K562 (cell line): ENCODE measurements around the gene GNAS-AS1. TPM values are rescaled to one million over a fixed set of nuclear protein-coding genes. Genes with fewer than 3 reads are reported as not detected.

ENCODE experiments used
- ATAC-seq: fragments of 200-7000 bp; cut with Tn5 transposase; 3 replicates; pipeline ENCODE4 v1.9.1; 2020; ENCODE audit warnings: moderate library complexity
- BruUV-seq: library from RNA; stranded (reverse); fragments of 400-500 nt; replicated peaks from 2 replicates; lab custom pipeline; 2021; lab: Mats Ljungman, UMichigan
- CTCF ChIA-PET: fragments of 300-600 bp; formaldehyde crosslinking; extraction: SDS; loops from one replicate; lab custom pipeline; 2021; ENCODE audit warnings: low intra/inter-chr PET ratio; lab: Yijun Ruan, JAX
- POLR2A ChIA-PET: fragments of 300-600, 350-650 bp; sonication (Branson Sonifier 250); formaldehyde crosslinking; extraction: SDS; loops from one replicate; lab custom pipeline; 2021; ENCODE audit warnings: antibody characterized with exemption, inconsistent platforms; lab: Yijun Ruan, JAX
- DNase-seq, 4 experiments: peaks; one replicate each; pipeline versions ENCODE4 v3.0.0 to v3.0.0-alpha.2; 2011 to 2018; ENCODE audit warnings: low spot score in 3 of 4, mixed read lengths in 3 of 4; ENCODE audit errors: extremely low read depth in 1 of 4
- FAIRE-seq: peaks from 2 replicates; lab custom pipeline; 2011; peaks lifted over from hg19 to GRCh38; lab: Jason Lieb, UNC
- H2AFZ ChIP-seq: 2 replicates; pipeline ENCODE4 v1.6.0; 2011; ENCODE audit warnings: low read depth, low read length, control low read depth, inconsistent platforms
- H3K27ac ChIP-seq: fragments of 200-600 bp; 3 replicates; pipeline ENCODE4 v1.8.0; 2011; ENCODE audit warnings: low read depth, mild to moderate bottlenecking, control low read depth, inconsistent platforms, low read length, moderate library complexity, mixed read lengths; ENCODE audit errors: extremely low read depth
- H3K27me3 ChIP-seq, 2 experiments: fragments of 300-600 bp in 1 of 2; 2 replicates in 1 of 2; 3 replicates in 1 of 2; pipeline versions ENCODE4 v1.6.0 to v1.8.0; 2011; ENCODE audit warnings: inconsistent platforms in 2 of 2, low read length in 2 of 2, mild to moderate bottlenecking in 1 of 2, mixed read lengths in 1 of 2, moderate library complexity in 1 of 2; ENCODE audit not compliant: control insufficient read depth in 2 of 2, insufficient read depth in 2 of 2
- H3K36me3 ChIP-seq: fragments of 300-600 bp; 3 replicates; pipeline ENCODE4 v1.8.0; 2011; ENCODE audit warnings: mild to moderate bottlenecking, low read length, inconsistent platforms; ENCODE audit not compliant: control insufficient read depth, insufficient read depth
- H3K4me1 ChIP-seq, 2 experiments: fragments of 200-600 bp in 1 of 2; replicated peaks in 1 of 2; 2 replicates in 1 of 2; 3 replicates in 1 of 2; pipeline versions ENCODE4 v1.5.1 to v1.8.0; 2011; ENCODE audit warnings: inconsistent platforms in 2 of 2, low read length in 2 of 2, mild to moderate bottlenecking in 1 of 2, mixed read lengths in 1 of 2, moderate library complexity in 1 of 2; ENCODE audit not compliant: control insufficient read depth in 2 of 2, insufficient read depth in 2 of 2
- H3K4me2 ChIP-seq: 2 replicates; pipeline ENCODE4 v1.6.1; 2011; ENCODE audit warnings: low read length, control low read depth, inconsistent platforms, mixed read lengths; ENCODE audit not compliant: insufficient read depth
- H3K4me3 ChIP-seq: fragments of 200-600 bp; sonication (generic), shearing (Covaris generic); 2 replicates; pipeline ENCODE4 v1.5.1; 2016; ENCODE audit warnings: control low read depth, inconsistent platforms
- H3K79me2 ChIP-seq: fragments of 200-600 bp; 3 replicates; pipeline ENCODE4 v1.8.0; 2011; ENCODE audit warnings: low read length, inconsistent platforms; ENCODE audit not compliant: control insufficient read depth, insufficient read depth
- H3K9ac ChIP-seq, 2 experiments: 2 replicates each; pipeline versions ENCODE4 v1.6.0 to v1.6.1; 2011; ENCODE audit warnings: low read depth in 2 of 2, low read length in 2 of 2, control low read depth in 1 of 2, inconsistent platforms in 1 of 2, mild to moderate bottlenecking in 1 of 2, mixed read lengths in 1 of 2; ENCODE audit not compliant: insufficient read depth in 1 of 2
- H3K9me1 ChIP-seq: one replicate; pipeline ENCODE4 v1.6.0; 2011; ENCODE audit warnings: inconsistent platforms, mild to moderate bottlenecking, low read length, moderate library complexity; ENCODE audit not compliant: control insufficient read depth, insufficient read depth
- H3K9me3 ChIP-seq: replicated peaks from 2 replicates; pipeline ENCODE4 v1.5.1; 2011; ENCODE audit warnings: low read depth, low read length, inconsistent platforms; ENCODE audit not compliant: control insufficient read depth, insufficient read depth
- H4K20me1 ChIP-seq: replicated peaks from 2 replicates; pipeline ENCODE4 v1.6.1; 2011; ENCODE audit warnings: low read length, inconsistent platforms, mixed read lengths; ENCODE audit not compliant: control insufficient read depth, insufficient read depth
- TEAD2 ChIP-seq: fragments of 450-650 bp; IDR thresholded peaks from 2 replicates; pipeline ENCODE4 v1.6.1; 2016; ENCODE audit warnings: missing genetic modification characterization, control low read depth, missing compliant biosample characterization
- TFE3 ChIP-seq: fragments of 450-650 bp; formaldehyde crosslinking; IDR thresholded peaks from 2 replicates; pipeline ENCODE4 v1.4.0; 2020; ENCODE audit warnings: mild to moderate bottlenecking, mixed read lengths
- YY1 ChIP-seq, 3 experiments: IDR thresholded peaks; 2 replicates each; pipeline ENCODE4 v1.6.1; 2011; ENCODE audit warnings: low read length in 2 of 3, mild to moderate bottlenecking in 2 of 3, moderate library complexity in 2 of 3, borderline replicate concordance in 1 of 3, control low read depth in 1 of 3, low read depth in 1 of 3; ENCODE audit not compliant: insufficient read depth in 3 of 3, insufficient replicate concordance in 2 of 3, control insufficient read depth in 1 of 3, insufficient read length in 1 of 3; ENCODE audit errors: extremely low read depth in 1 of 3
- WGBS: fragments of 100-300 bp; shearing (Covaris generic); methylation state at CpG from one replicate; pipeline ENCODE4 v1.1.6; 2016; ENCODE audit warnings: low coverage, mixed read lengths; ENCODE audit not compliant: insufficient coverage; ENCODE audit errors: missing lambda C conversion rate; 5-methylcytosine and 5-hydroxymethylcytosine counted together
- in situ Hi-C: fragments of 300-500 bp; cut with MboI; formaldehyde crosslinking; loops from 4 replicates; pipeline ENCODE4 v1.15.0; 2018; ENCODE audit warnings: inconsistent platforms, mixed read lengths
- intact Hi-C: fragments of 100-400 bp; cut with micrococcal nuclease; formaldehyde crosslinking; loops from 2 replicates; pipeline ENCODE4 v1.14.2; 2022
- polyA plus RNA-seq, 8 experiments: library from polyadenylated mRNA; depleted of rRNA in 4 of 8; stranded (reverse) in 5 of 8; unstranded in 3 of 8; fragments of >200 nt; fragmentation: Nextera tagmentation in 2 of 8; fragmentation: Illumina TruSeq in 1 of 8; extraction: Ambion mirVana in 2 of 8; extraction: Trizol in 1 of 8; gene quantifications; 2 replicates each; pipeline versions ENCODE4 v1.2.1 to v1.2.3, GENCODE V29; 2011 to 2014; ENCODE audit warnings: inconsistent platforms in 1 of 8, missing spikeins in 1 of 8
- total RNA-seq, 7 experiments: library from RNA; depleted of rRNA in 6 of 7; stranded (reverse); fragments of >200 nt in 6 of 7; fragmentation: Illumina TruSeq in 2 of 7; extraction: Trizol in 2 of 7; gene quantifications; 2 replicates each; pipeline versions ENCODE4 v1.2.1 to v1.2.3, GENCODE V29; 2011 to 2021; ENCODE audit warnings: low replicate concordance in 1 of 7
- TF ChIP-seq, protein P1 (sequence below), 3 experiments: IDR thresholded peaks in 2 of 3; conservative IDR thresholded peaks in 1 of 3; 2 replicates each; pipeline ENCODE4 v1.5.1; 2011 to 2012; ENCODE audit warnings: low read length in 3 of 3, mild to moderate bottlenecking in 3 of 3, control low read depth in 2 of 3, improper control_type of control experiment in 1 of 3, inconsistent platforms in 1 of 3, low read depth in 1 of 3, mixed read lengths in 1 of 3, moderate library complexity in 1 of 3; ENCODE audit not compliant: insufficient read depth in 2 of 3
- TF ChIP-seq, protein P2 (sequence below), 2 experiments: fragments of 450-650 bp in 1 of 2; sonication (generic) in 1 of 2; formaldehyde crosslinking; conservative IDR thresholded peaks; 2 replicates each; pipeline versions ENCODE4 v1.4.0 to v1.8.1; 2020 to 2022; ENCODE audit warnings: mild to moderate bottlenecking in 1 of 2, missing genetic modification reagents in 1 of 2

GNAS-AS1 gene
- total and polyA plus RNA-seq, 9 of the 15 experiments (the other 6 are each of a cell fraction or from before 2014, with no cell fraction given): 0.04 to 2.5 (median 0.25) TPM

GRCh38 chr20:58803533-58803932 is 47.2 kb downstream of the GNAS-AS1 start:
- H3K4me2 ChIP-seq: peak overlapping the region; percentile 51
- peak; percentile 67; the same call in 2 of the 3 replicates for ATAC-seq
- in situ Hi-C loops: loop anchor here (25.0 kb wide), 1 partner anchor 566 kb away; the partner anchor contains the start of gene ANKRD60
- peak overlapping the region; percentile 58; the same call in 1 of the 2 replicates for H2AFZ ChIP-seq
- peak in 1 of 4 experiments; percentile 6 for DNase-seq
- 2% methylated on average over 17 of the region's 18 CpGs for WGBS
- peaks cover 3% of the 10 kb centered on the region; the same call in 1 of the 2 replicates for H4K20me1 ChIP-seq
- POLR2A ChIA-PET: no interaction called here
- no peaks in the 10 kb centered on the region for H3K79me2 ChIP-seq
- no peaks in the 10 kb centered on the region for H3K9me3 ChIP-seq
- no peaks in the 10 kb centered on the region for H3K36me3 ChIP-seq
- H3K9ac ChIP-seq: no peak overlapping the region
- intact Hi-C loops: no loop called here
- peaks cover 64 to 68% of the 10 kb centered on the region in 2 experiments for H3K27me3 ChIP-seq
- no TSS peak for BruUV-seq
- no peaks in the 10 kb centered on the region for H3K9me1 ChIP-seq
- CTCF ChIA-PET: no interaction called here
- FAIRE-seq: no peak
- no peak overlapping the region for H3K4me3 ChIP-seq
- TF ChIP-seq TFE3 (CRISPR knock-in tag) (no peak), YY1 (IDR thresholded peaks at IDR 0.05; ENCODE audit: borderline replicate concordance in 1 of 3, control insufficient read depth in 1 of 3, extremely low read depth in 1 of 3, insufficient read depth in 3 of 3, insufficient read length in 1 of 3, insufficient replicate concordance in 2 of 3, low read depth in 1 of 3, low read length in 2 of 3) (peak in 1 of 3 experiments; percentile 29), TEAD2 (tag) (no peak)
- TF ChIP-seq, protein P1, sequence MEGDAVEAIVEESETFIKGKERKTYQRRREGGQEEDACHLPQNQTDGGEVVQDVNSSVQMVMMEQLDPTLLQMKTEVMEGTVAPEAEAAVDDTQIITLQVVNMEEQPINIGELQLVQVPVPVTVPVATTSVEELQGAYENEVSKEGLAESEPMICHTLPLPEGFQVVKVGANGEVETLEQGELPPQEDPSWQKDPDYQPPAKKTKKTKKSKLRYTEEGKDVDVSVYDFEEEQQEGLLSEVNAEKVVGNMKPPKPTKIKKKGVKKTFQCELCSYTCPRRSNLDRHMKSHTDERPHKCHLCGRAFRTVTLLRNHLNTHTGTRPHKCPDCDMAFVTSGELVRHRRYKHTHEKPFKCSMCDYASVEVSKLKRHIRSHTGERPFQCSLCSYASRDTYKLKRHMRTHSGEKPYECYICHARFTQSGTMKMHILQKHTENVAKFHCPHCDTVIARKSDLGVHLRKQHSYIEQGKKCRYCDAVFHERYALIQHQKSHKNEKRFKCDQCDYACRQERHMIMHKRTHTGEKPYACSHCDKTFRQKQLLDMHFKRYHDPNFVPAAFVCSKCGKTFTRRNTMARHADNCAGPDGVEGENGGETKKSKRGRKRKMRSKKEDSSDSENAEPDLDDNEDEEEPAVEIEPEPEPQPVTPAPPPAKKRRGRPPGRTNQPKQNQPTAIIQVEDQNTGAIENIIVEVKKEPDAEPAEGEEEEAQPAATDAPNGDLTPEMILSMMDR (IDR thresholded peaks at IDR 0.05 in 2 of 3, conservative IDR thresholded peaks at IDR 0.05 in 1 of 3; ENCODE audit: insufficient read depth in 2 of 3, low read depth in 1 of 3, low read length in 3 of 3): peak in 1 of 3 experiments; percentile 5; a peak in 1 of 6 replicates
- TF ChIP-seq, protein P2, sequence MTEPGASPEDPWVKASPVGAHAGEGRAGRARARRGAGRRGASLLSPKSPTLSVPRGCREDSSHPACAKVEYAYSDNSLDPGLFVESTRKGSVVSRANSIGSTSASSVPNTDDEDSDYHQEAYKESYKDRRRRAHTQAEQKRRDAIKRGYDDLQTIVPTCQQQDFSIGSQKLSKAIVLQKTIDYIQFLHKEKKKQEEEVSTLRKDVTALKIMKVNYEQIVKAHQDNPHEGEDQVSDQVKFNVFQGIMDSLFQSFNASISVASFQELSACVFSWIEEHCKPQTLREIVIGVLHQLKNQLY (CRISPR knock-in tag; conservative IDR thresholded peaks at IDR 0.05): no peak
- H3K4me1 ChIP-seq: peaks cover 0 to 3% of the 10 kb centered on the region in 2 experiments; a peak in 2 of 5 replicates
- no peak overlapping the region for H3K27ac ChIP-seq
